ENCODE data around the gene YWHAG. TPM values are rescaled to one million over a fixed set of nuclear protein-coding genes. Genes with fewer than 3 reads are reported as not detected.

YWHAG gene
- total and polyA plus RNA-seq, 2 of the 13 experiments (the other 11 are each of a cell fraction or from before 2014, with no cell fraction given), result 36.9 to 67.5 TPM

GRCh38 chr7:76303202-76304147 lies 55.3 kb downstream of the YWHAG start (continued):
- TF ChIP-seq CBX2 (IDR thresholded peaks at IDR 0.05; ENCODE audit: low read depth, low read length) (no peak), CBX2 (CRISPR knock-in tag; IDR thresholded peaks at IDR 0.05; ENCODE audit: low read depth) (no peak), ZFP36L1 (CRISPR knock-in tag; IDR thresholded peaks at IDR 0.05) (no peak), THAP7 (CRISPR knock-in tag; IDR thresholded peaks at IDR 0.05) (no peak), HMGA1 (CRISPR knock-in tag; conservative IDR thresholded peaks at IDR 0.05) (no peak), PREB (CRISPR knock-in tag; IDR thresholded peaks at IDR 0.05) (no peak), CSRNP2 (CRISPR knock-in tag; conservative IDR thresholded peaks at IDR 0.05; ENCODE audit: low read depth) (no peak), ZNF574 (CRISPR knock-in tag; IDR thresholded peaks at IDR 0.05) (no peak), ZNF569 (CRISPR knock-in tag; IDR thresholded peaks at IDR 0.05; ENCODE audit: borderline replicate concordance) (0 out of 2 replicates have a peak, but pooled peaks have one; percentile 49), ZFP41 (CRISPR knock-in tag; IDR thresholded peaks at IDR 0.05; ENCODE audit: borderline replicate concordance) (no peak), E2F2 (CRISPR knock-in tag; IDR thresholded peaks at IDR 0.05; ENCODE audit: borderline replicate concordance) (no peak), E2F1 (CRISPR knock-in tag; IDR thresholded peaks at IDR 0.05) (peak; percentile 39; the same call in 1 of the 2 replicates)
